Uterus (tissue), 2 donors: ENCODE data around the gene LPP.

Experiments
- CTCF ChIP-seq, 4 experiments: fragments of 200-600 bp in 2 of 4; fragments of 450-650 bp in 2 of 4; sonication (generic) in 2 of 4; IDR thresholded peaks; one replicate each; pipeline ENCODE4 v1.5.1; 2016 to 2019; ENCODE audit warnings: antibody characterized with exemption in 4 of 4, mild to moderate bottlenecking in 2 of 4, moderate library complexity in 1 of 4
- POLR2A ChIP-seq, 2 donors: fragments of 450-650 bp; IDR thresholded peaks; one replicate each; pipeline ENCODE4 v1.6.1; 2016; ENCODE audit warnings: antibody characterized with exemption in 2 of 2, mild to moderate bottlenecking in 1 of 2, moderate library complexity in 1 of 2

DNA sequence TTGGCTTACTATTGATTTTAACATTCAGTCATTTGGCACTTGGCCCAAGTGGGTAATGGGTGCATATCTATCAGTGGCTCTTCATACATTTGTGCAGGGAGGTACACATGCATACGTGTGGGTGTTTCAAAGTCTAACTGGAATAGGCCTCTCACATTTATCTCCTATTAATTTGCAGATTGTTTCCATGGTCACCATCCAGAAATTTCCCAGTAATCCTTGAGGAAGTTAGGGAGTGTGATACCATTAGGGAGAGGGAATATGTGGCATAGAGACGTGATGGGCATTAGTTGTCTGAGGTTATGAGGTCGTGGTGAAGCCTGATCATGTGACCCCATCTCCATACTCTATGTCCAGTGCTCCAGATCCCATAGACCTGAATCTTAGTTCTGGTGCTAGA, 102.8 kb downstream of the LPP start:
- TF ChIP-seq POLR2A (IDR thresholded peaks at IDR 0.05) (no peak), CTCF (IDR thresholded peaks at IDR 0.05) (no peak)
